Liver (tissue), 9 donors: ENCODE measurements around the gene PLXDC2. TPM values are rescaled to one million over a fixed set of nuclear protein-coding genes. Genes with fewer than 3 reads are reported as not detected.
"Not testable (repeated sequence)": the region's sequence is repeated elsewhere in the genome, so short reads cannot be mapped to it uniquely, and the experiment has no call there.

Experiments used
- DNase-seq: peaks from one replicate; pipeline ENCODE4 v3.0.0-alpha.2; 2017; ENCODE audit warnings: low spot score
- H3K27ac ChIP-seq, 2 donors: one replicate each; pipeline ENCODE4 v1.7.0; 2013; ENCODE audit warnings: inconsistent platforms in 2 of 2, low read length in 2 of 2, control low read depth in 1 of 2, low read depth in 1 of 2, mild to moderate bottlenecking in 1 of 2
- H3K27me3 ChIP-seq, 4 donors: one replicate each; pipeline versions ENCODE4 v1.6.1 to v1.7.0; 2013; ENCODE audit warnings: low read length in 3 of 4, inconsistent platforms in 1 of 4, mild to moderate bottlenecking in 1 of 4, moderate library complexity in 1 of 4; ENCODE audit not compliant: control insufficient read depth in 4 of 4, insufficient read depth in 4 of 4
- H3K36me3 ChIP-seq, 4 donors: one replicate each; pipeline versions ENCODE4 v1.6.1 to v1.7.0; 2013; ENCODE audit warnings: low read length in 3 of 4, mild to moderate bottlenecking in 3 of 4, low read depth in 1 of 4, moderate library complexity in 1 of 4; ENCODE audit not compliant: control insufficient read depth in 4 of 4, insufficient read depth in 3 of 4
- H3K4me1 ChIP-seq, 4 donors: one replicate each; pipeline versions ENCODE4 v1.6.1 to v1.7.0; 2013; ENCODE audit warnings: low read length in 3 of 4, mild to moderate bottlenecking in 3 of 4, moderate library complexity in 1 of 4; ENCODE audit not compliant: control insufficient read depth in 4 of 4, insufficient read depth in 4 of 4
- H3K4me3 ChIP-seq, 3 donors: one replicate each; pipeline versions ENCODE4 v1.6.1 to v1.7.0; 2013; ENCODE audit warnings: low read length in 3 of 3, control low read depth in 1 of 3, low read depth in 1 of 3, mild to moderate bottlenecking in 1 of 3
- H3K9ac ChIP-seq, 2 donors: one replicate each; pipeline ENCODE4 v1.7.0; 2013; ENCODE audit warnings: low read length in 2 of 2, mild to moderate bottlenecking in 2 of 2, moderate library complexity in 2 of 2, control low read depth in 1 of 2, low read depth in 1 of 2
- H3K9me3 ChIP-seq, 4 donors: one replicate each; pipeline versions ENCODE4 v1.6.1 to v1.7.0; 2013; ENCODE audit warnings: low read length in 3 of 4; ENCODE audit not compliant: control insufficient read depth in 4 of 4
- ATF3 ChIP-seq: IDR thresholded peaks from 2 replicates; pipeline ENCODE4 v1.6.1; 2016; ENCODE audit warnings: antibody characterized with exemption
- CTCF ChIP-seq: fragments of 150-350 bp; IDR thresholded peaks from 2 replicates; pipeline ENCODE4 v1.5.1; 2017; ENCODE audit warnings: improper control_type of control experiment, low read depth, low read length; ENCODE audit not compliant: missing input control
- EGR1 ChIP-seq, 2 donors: IDR thresholded peaks; 2 replicates each; pipeline ENCODE4 v1.6.1; 2016 to 2018; ENCODE audit warnings: antibody characterized with exemption in 2 of 2, low read depth in 2 of 2
- FOXA1 ChIP-seq: IDR thresholded peaks from 2 replicates; pipeline ENCODE4 v1.6.1; 2016; ENCODE audit warnings: antibody characterized with exemption
- FOXA2 ChIP-seq: IDR thresholded peaks from 2 replicates; pipeline ENCODE4 v1.6.1; 2016; ENCODE audit warnings: antibody characterized with exemption
- GABPA ChIP-seq, 2 donors: IDR thresholded peaks in 1 of 2; conservative IDR thresholded peaks in 1 of 2; 2 replicates each; pipeline ENCODE4 v1.6.1; 2016; ENCODE audit warnings: antibody characterized with exemption in 2 of 2, mild to moderate bottlenecking in 1 of 2, moderate library complexity in 1 of 2
- HNF4A ChIP-seq, 2 donors: conservative IDR thresholded peaks; 2 replicates each; pipeline ENCODE4 v1.6.1; 2016; ENCODE audit warnings: antibody characterized with exemption in 2 of 2, mild to moderate bottlenecking in 2 of 2
- HNF4G ChIP-seq: IDR thresholded peaks from 2 replicates; pipeline ENCODE4 v1.6.1; 2016; ENCODE audit warnings: antibody characterized with exemption
- MAX ChIP-seq: IDR thresholded peaks from 2 replicates; pipeline ENCODE4 v1.6.1; 2016; ENCODE audit warnings: antibody characterized with exemption
- NR2F2 ChIP-seq: IDR thresholded peaks from 2 replicates; pipeline ENCODE4 v1.6.1; 2016; ENCODE audit warnings: antibody characterized with exemption
- RAD21 ChIP-seq, 2 donors: IDR thresholded peaks; 2 replicates each; pipeline ENCODE4 v1.6.1; 2016; ENCODE audit warnings: antibody characterized with exemption in 2 of 2, mild to moderate bottlenecking in 2 of 2
- RXRA ChIP-seq, 2 donors: IDR thresholded peaks; 2 replicates each; pipeline ENCODE4 v1.6.1; 2017 to 2018; ENCODE audit warnings: antibody characterized with exemption in 2 of 2, mild to moderate bottlenecking in 1 of 2
- SP1 ChIP-seq: IDR thresholded peaks from 2 replicates; pipeline ENCODE4 v1.6.1; 2018; ENCODE audit warnings: antibody characterized with exemption, mild to moderate bottlenecking
- WGBS: extraction: QIAGEN DNeasy Blood & Tissue Kit; methylation state at CpG from one replicate; pipeline ENCODE4 v1.1.7; 2013; 5-methylcytosine and 5-hydroxymethylcytosine counted together
- polyA plus RNA-seq, 2 donors: library from polyadenylated mRNA; stranded (reverse) in 1 of 2; unstranded in 1 of 2; fragments of 200-250 nt in 1 of 2; fragments of >200 nt in 1 of 2; fragmentation: Nextera tagmentation in 1 of 2; extraction: Ambion mirVana in 1 of 2; gene quantifications; one replicate each; pipeline versions ENCODE4 v1.2.1 to v1.2.3, GENCODE V29; 2013 to 2015
- total RNA-seq, 2 donors: library from RNA; depleted of rRNA; stranded (reverse); fragments of >200 nt; gene quantifications; one replicate each; pipeline ENCODE4 v1.2.3, GENCODE V29; 2014
- donor health status: healthy.
- donor health status: healthy.
- donor health status: healthy.
- donor health status: healthy.
- donor health status: healthy.

PLXDC2 gene
- total and polyA plus RNA-seq, 4 donors, result 1.4 to 5.1 (median 2.4) TPM

- Histone ChIP-seq H3K4me3 (no peak overlapping the region), H3K27ac (no peak overlapping the region), H3K27me3 (no peaks in the 10 kb centered on the region), H3K36me3 (no peaks in the 10 kb centered on the region), H3K4me1 (no peaks in the 10 kb centered on the region), H3K9me3 (peaks cover 0 to 2% (median 0%) of the 10 kb centered on the region in 4 donors), H3K9ac (no peak overlapping the region)
- DNase-seq, result no peak
- TF ChIP-seq FOXA2 (no peak), SP1 (no peak), RAD21 (IDR thresholded peaks at IDR 0.05) (no peak)
- WGBS, result 85% methylated on average over 2 of the region's 2 CpGs
Measured at GRCh38 chr10:20034732-20035131, 218.5 kb downstream of the PLXDC2 start.

- Histone ChIP-seq H3K27ac (no peak overlapping the region), H3K4me1 (no peaks in the 10 kb centered on the region), H3K4me3 (no peak overlapping the region), H3K9me3 (peaks cover 0 to 2% (median 0%) of the 10 kb centered on the region in 4 donors), H3K9ac (no peak overlapping the region), H3K27me3 (no peaks in the 10 kb centered on the region), H3K36me3 (no peaks in the 10 kb centered on the region)
- DNase-seq, result no peak
- WGBS, result 87% methylated on average over 6 of the region's 6 CpGs
- TF ChIP-seq ATF3 (no peak), HNF4A (conservative IDR thresholded peaks at IDR 0.05) (no peak), EGR1 (IDR thresholded peaks at IDR 0.05; ENCODE audit: low read depth in 2 of 2) (no peak), NR2F2 (no peak), GABPA (IDR thresholded peaks at IDR 0.05 in 1 of 2, conservative IDR thresholded peaks at IDR 0.05 in 1 of 2) (no peak), RXRA (IDR thresholded peaks at IDR 0.05) (no peak), CTCF (no peak), HNF4G (no peak), MAX (no peak)
Measured at GRCh38 chr10:20040012-20040411, 223.8 kb downstream of the PLXDC2 start.

GRCh38 chr10:20041931-20042330 lies 225.7 kb downstream of the PLXDC2 start:
- no peaks in the 10 kb centered on the region for H3K9me3 ChIP-seq
- no peaks in the 10 kb centered on the region for H3K4me1 ChIP-seq
- H3K36me3 ChIP-seq, result no peaks in the 10 kb centered on the region
- no peak overlapping the region for H3K9ac ChIP-seq
- H3K27me3 ChIP-seq, result no peaks in the 10 kb centered on the region
- 84% methylated on average over 3 of the region's 3 CpGs for WGBS
- TF ChIP-seq RAD21 (IDR thresholded peaks at IDR 0.05) (no peak), FOXA1 (no peak), NR2F2 (no peak), GABPA (IDR thresholded peaks at IDR 0.05 in 1 of 2, conservative IDR thresholded peaks at IDR 0.05 in 1 of 2) (no peak), ATF3 (no peak), HNF4G (no peak)
- H3K27ac ChIP-seq, result no peak overlapping the region
- no peak overlapping the region for H3K4me3 ChIP-seq
- no peak for DNase-seq

GRCh38 chr10:20045100-20045499 lies 228.9 kb downstream of the PLXDC2 start:
- not testable (repeated sequence) for H3K9me3 ChIP-seq, H3K27me3 ChIP-seq, H3K4me3 ChIP-seq, DNase-seq, H3K27ac ChIP-seq, H3K4me1 ChIP-seq, H3K9ac ChIP-seq, H3K36me3 ChIP-seq
- 96% methylated on average over 5 of the region's 5 CpGs for WGBS
